GM06990 (cell line): Measurements from ENCODE around the gene LRP1B.

ENCODE experiments used
- DNase-seq: peaks from one replicate; pipeline ENCODE4 v3.0.0-alpha.2; 2011; ENCODE audit not compliant: insufficient read length; ENCODE audit errors: extremely low read depth
- H3K27me3 ChIP-seq: replicated peaks from 2 replicates; pipeline ENCODE4 v1.6.0; 2011; ENCODE audit warnings: low read length; ENCODE audit not compliant: control insufficient read depth, insufficient read depth
- H3K36me3 ChIP-seq: 2 replicates; pipeline ENCODE4 v1.5.1; 2011; ENCODE audit warnings: low read length; ENCODE audit not compliant: control insufficient read depth, insufficient read depth
- H3K4me3 ChIP-seq: replicated peaks from 2 replicates; pipeline ENCODE4 v1.5.1; 2011; ENCODE audit warnings: low read depth, mild to moderate bottlenecking, control low read depth, low read length
- CTCF ChIP-seq: IDR thresholded peaks from 2 replicates; pipeline ENCODE4 v1.5.1; 2011; ENCODE audit warnings: low read length, control low read depth, mild to moderate bottlenecking, inconsistent platforms; ENCODE audit not compliant: insufficient read depth, poor library complexity, severe bottlenecking

The LRP1B gene

GRCh38 chr2:140363131-140363530 is 1767.7 kb downstream of the LRP1B start:
- no peaks in the 10 kb centered on the region for H3K36me3 ChIP-seq
- no peak for DNase-seq
- H3K4me3 ChIP-seq = no peak overlapping the region
- TF ChIP-seq CTCF = no peak
- H3K27me3 ChIP-seq = no peaks in the 10 kb centered on the region

- DNase-seq = no peak
- no peak overlapping the region for H3K4me3 ChIP-seq
- no peak for TF ChIP-seq CTCF
These were observed 1768.5 kb downstream of the LRP1B start for GRCh38 chr2:140362361-140362760.

GRCh38 chr2:140359056-140359771 is 1771.6 kb downstream of the LRP1B start:
- TF ChIP-seq CTCF = no peak
- H3K36me3 ChIP-seq = no peaks in the 10 kb centered on the region
- no peak for DNase-seq

More at GRCh38 chr2:140362361-140362760, 1768.5 kb downstream of the LRP1B start:
- H3K27me3 ChIP-seq = no peaks in the 10 kb centered on the region
- no peaks in the 10 kb centered on the region for H3K36me3 ChIP-seq

GRCh38 chr2:140356697-140357096 is 1774.1 kb downstream of the LRP1B start:
- Histone ChIP-seq H3K4me3 (no peak overlapping the region), H3K27me3 (no peaks in the 10 kb centered on the region), H3K36me3 (no peaks in the 10 kb centered on the region)
- no peak for DNase-seq
- TF ChIP-seq CTCF = no peak

More at GRCh38 chr2:140359056-140359771, 1771.6 kb downstream of the LRP1B start:
- Histone ChIP-seq H3K4me3 (no peak overlapping the region), H3K27me3 (no peaks in the 10 kb centered on the region)

GRCh38 chr2:140355511-140356090 is 1775.2 kb downstream of the LRP1B start:
- no peak overlapping the region for H3K4me3 ChIP-seq
- no peaks in the 10 kb centered on the region for H3K36me3 ChIP-seq
- H3K27me3 ChIP-seq = no peaks in the 10 kb centered on the region
- no peak for DNase-seq
- no peak for TF ChIP-seq CTCF

GRCh38 chr2:140354544-140354943 is 1776.3 kb downstream of the LRP1B start:
- TF ChIP-seq CTCF = no peak
- H3K36me3 ChIP-seq = no peaks in the 10 kb centered on the region
- no peak for DNase-seq
- no peaks in the 10 kb centered on the region for H3K27me3 ChIP-seq
- no peak overlapping the region for H3K4me3 ChIP-seq
